Liver (tissue), 3 donors: ENCODE results near the gene ATP12A.

ENCODE experiments used
- FOXA2 ChIP-seq: IDR thresholded peaks from 2 replicates; pipeline ENCODE4 v1.6.1; 2016; ENCODE audit warnings: antibody characterized with exemption
- GABPA ChIP-seq, 2 donors: IDR thresholded peaks in 1 of 2; conservative IDR thresholded peaks in 1 of 2; 2 replicates each; pipeline ENCODE4 v1.6.1; 2016; ENCODE audit warnings: antibody characterized with exemption in 2 of 2, mild to moderate bottlenecking in 1 of 2, moderate library complexity in 1 of 2
- HNF4A ChIP-seq, 2 donors: conservative IDR thresholded peaks; 2 replicates each; pipeline ENCODE4 v1.6.1; 2016; ENCODE audit warnings: antibody characterized with exemption in 2 of 2, mild to moderate bottlenecking in 2 of 2
- JUND ChIP-seq, 2 donors: IDR thresholded peaks; 2 replicates each; pipeline ENCODE4 v1.6.1; 2016; ENCODE audit warnings: antibody characterized with exemption in 2 of 2
- RAD21 ChIP-seq, 2 donors: IDR thresholded peaks; 2 replicates each; pipeline ENCODE4 v1.6.1; 2016; ENCODE audit warnings: antibody characterized with exemption in 2 of 2, mild to moderate bottlenecking in 2 of 2
- SP1 ChIP-seq: IDR thresholded peaks from 2 replicates; pipeline ENCODE4 v1.6.1; 2018; ENCODE audit warnings: antibody characterized with exemption, mild to moderate bottlenecking
- TAF1 ChIP-seq: conservative IDR thresholded peaks from 2 replicates; pipeline ENCODE4 v1.6.1; 2016; ENCODE audit warnings: antibody characterized with exemption, mild to moderate bottlenecking
- YY1 ChIP-seq: IDR thresholded peaks from 2 replicates; pipeline ENCODE4 v1.6.1; 2016; ENCODE audit warnings: antibody characterized with exemption, mild to moderate bottlenecking
- TF ChIP-seq, protein P1 (sequence below): fragments of 150-350 bp; IDR thresholded peaks from 2 replicates; pipeline ENCODE4 v1.5.1; 2017; ENCODE audit warnings: improper control_type of control experiment, low read depth, low read length; ENCODE audit not compliant: missing input control
- TF ChIP-seq, protein P2 (sequence below): IDR thresholded peaks from 2 replicates; pipeline ENCODE4 v1.6.1; 2016; ENCODE audit warnings: antibody characterized with exemption, mild to moderate bottlenecking
- TF ChIP-seq, protein P3 (sequence below): IDR thresholded peaks from 2 replicates; pipeline ENCODE4 v1.6.1; 2016; ENCODE audit warnings: antibody characterized with exemption
- TF ChIP-seq, protein P4 (sequence below): IDR thresholded peaks from 2 replicates; pipeline ENCODE4 v1.6.1; 2016; ENCODE audit warnings: antibody characterized with exemption
- TF ChIP-seq, protein P5 (sequence below): IDR thresholded peaks from 2 replicates; pipeline ENCODE4 v1.6.1; 2016; ENCODE audit warnings: antibody characterized with exemption
- donor health status: healthy.
- donor health status: healthy.

DNA sequence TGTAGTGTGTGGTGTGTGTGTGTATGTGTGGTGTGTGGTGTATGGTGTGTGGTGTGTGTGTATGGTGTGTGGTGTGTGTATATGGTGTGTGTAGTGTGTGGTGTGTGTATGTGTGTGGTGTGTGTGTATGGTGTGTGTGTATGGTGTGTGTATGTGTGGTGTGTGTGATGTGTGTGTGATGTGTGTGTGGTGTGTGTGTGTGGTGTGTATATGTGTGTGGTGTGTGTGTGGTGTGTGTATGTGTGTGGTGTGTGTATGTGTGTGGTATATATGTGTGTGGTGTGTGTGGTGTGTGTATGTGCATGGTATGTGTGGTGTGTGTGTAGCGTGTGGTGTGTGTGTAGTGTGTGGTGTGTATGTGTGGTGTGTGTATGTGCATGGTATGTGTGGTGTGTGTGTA lies 1.7 kb downstream of the ATP12A start:
- TF ChIP-seq, protein P1, sequence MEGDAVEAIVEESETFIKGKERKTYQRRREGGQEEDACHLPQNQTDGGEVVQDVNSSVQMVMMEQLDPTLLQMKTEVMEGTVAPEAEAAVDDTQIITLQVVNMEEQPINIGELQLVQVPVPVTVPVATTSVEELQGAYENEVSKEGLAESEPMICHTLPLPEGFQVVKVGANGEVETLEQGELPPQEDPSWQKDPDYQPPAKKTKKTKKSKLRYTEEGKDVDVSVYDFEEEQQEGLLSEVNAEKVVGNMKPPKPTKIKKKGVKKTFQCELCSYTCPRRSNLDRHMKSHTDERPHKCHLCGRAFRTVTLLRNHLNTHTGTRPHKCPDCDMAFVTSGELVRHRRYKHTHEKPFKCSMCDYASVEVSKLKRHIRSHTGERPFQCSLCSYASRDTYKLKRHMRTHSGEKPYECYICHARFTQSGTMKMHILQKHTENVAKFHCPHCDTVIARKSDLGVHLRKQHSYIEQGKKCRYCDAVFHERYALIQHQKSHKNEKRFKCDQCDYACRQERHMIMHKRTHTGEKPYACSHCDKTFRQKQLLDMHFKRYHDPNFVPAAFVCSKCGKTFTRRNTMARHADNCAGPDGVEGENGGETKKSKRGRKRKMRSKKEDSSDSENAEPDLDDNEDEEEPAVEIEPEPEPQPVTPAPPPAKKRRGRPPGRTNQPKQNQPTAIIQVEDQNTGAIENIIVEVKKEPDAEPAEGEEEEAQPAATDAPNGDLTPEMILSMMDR: no peak
- TF ChIP-seq RAD21 (IDR thresholded peaks at IDR 0.05) (no peak), TAF1 (no peak), GABPA (IDR thresholded peaks at IDR 0.05 in 1 of 2, conservative IDR thresholded peaks at IDR 0.05 in 1 of 2) (no peak), SP1 (no peak), YY1 (no peak), HNF4A (conservative IDR thresholded peaks at IDR 0.05) (no peak), JUND (IDR thresholded peaks at IDR 0.05) (no peak), FOXA2 (no peak)
- TF ChIP-seq, protein P2, sequence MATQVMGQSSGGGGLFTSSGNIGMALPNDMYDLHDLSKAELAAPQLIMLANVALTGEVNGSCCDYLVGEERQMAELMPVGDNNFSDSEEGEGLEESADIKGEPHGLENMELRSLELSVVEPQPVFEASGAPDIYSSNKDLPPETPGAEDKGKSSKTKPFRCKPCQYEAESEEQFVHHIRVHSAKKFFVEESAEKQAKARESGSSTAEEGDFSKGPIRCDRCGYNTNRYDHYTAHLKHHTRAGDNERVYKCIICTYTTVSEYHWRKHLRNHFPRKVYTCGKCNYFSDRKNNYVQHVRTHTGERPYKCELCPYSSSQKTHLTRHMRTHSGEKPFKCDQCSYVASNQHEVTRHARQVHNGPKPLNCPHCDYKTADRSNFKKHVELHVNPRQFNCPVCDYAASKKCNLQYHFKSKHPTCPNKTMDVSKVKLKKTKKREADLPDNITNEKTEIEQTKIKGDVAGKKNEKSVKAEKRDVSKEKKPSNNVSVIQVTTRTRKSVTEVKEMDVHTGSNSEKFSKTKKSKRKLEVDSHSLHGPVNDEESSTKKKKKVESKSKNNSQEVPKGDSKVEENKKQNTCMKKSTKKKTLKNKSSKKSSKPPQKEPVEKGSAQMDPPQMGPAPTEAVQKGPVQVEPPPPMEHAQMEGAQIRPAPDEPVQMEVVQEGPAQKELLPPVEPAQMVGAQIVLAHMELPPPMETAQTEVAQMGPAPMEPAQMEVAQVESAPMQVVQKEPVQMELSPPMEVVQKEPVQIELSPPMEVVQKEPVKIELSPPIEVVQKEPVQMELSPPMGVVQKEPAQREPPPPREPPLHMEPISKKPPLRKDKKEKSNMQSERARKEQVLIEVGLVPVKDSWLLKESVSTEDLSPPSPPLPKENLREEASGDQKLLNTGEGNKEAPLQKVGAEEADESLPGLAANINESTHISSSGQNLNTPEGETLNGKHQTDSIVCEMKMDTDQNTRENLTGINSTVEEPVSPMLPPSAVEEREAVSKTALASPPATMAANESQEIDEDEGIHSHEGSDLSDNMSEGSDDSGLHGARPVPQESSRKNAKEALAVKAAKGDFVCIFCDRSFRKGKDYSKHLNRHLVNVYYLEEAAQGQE: no peak
- TF ChIP-seq, protein P3, sequence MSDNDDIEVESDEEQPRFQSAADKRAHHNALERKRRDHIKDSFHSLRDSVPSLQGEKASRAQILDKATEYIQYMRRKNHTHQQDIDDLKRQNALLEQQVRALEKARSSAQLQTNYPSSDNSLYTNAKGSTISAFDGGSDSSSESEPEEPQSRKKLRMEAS: no peak
- TF ChIP-seq, protein P4, sequence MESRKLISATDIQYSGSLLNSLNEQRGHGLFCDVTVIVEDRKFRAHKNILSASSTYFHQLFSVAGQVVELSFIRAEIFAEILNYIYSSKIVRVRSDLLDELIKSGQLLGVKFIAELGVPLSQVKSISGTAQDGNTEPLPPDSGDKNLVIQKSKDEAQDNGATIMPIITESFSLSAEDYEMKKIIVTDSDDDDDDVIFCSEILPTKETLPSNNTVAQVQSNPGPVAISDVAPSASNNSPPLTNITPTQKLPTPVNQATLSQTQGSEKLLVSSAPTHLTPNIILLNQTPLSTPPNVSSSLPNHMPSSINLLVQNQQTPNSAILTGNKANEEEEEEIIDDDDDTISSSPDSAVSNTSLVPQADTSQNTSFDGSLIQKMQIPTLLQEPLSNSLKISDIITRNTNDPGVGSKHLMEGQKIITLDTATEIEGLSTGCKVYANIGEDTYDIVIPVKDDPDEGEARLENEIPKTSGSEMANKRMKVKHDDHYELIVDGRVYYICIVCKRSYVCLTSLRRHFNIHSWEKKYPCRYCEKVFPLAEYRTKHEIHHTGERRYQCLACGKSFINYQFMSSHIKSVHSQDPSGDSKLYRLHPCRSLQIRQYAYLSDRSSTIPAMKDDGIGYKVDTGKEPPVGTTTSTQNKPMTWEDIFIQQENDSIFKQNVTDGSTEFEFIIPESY: no peak
- TF ChIP-seq, protein P5, sequence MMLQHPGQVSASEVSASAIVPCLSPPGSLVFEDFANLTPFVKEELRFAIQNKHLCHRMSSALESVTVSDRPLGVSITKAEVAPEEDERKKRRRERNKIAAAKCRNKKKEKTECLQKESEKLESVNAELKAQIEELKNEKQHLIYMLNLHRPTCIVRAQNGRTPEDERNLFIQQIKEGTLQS: no peak
